HK-2 (cell line): Measurements from ENCODE around the gene MB21D2.
"Not testable (repeated sequence)": the region's sequence is repeated elsewhere in the genome, so short reads cannot be mapped to it uniquely, and the experiment has no call there.

ENCODE experiments used
- DNase-seq: peaks from one replicate; pipeline ENCODE4 v3.0.0-alpha.2; 2018; ENCODE audit not compliant: unreplicated experiment

The MB21D2 gene

GRCh38 chr3:192917404-192918274 lies at the start of gene MB21D2:
TSS of gene MB21D2 (minus strand) at chr3:192917856. CDS start at chr3:192917840, 16 bp downstream.
- DNase-seq, result peak; percentile 90

- not testable (repeated sequence) for DNase-seq
Measured at GRCh38 chr3:192964959-192965719, 47.5 kb upstream of the MB21D2 start.

GRCh38 chr3:192959773-192960172 lies 42.1 kb upstream of the MB21D2 start:
- no peak for DNase-seq

GRCh38 chr3:192958219-192958872 lies 40.7 kb upstream of the MB21D2 start:
- DNase-seq, result no peak

- DNase-seq, result no peak
Measured at GRCh38 chr3:192957441-192958021, 39.9 kb upstream of the MB21D2 start.

GRCh38 chr3:192953926-192954325 lies 36.3 kb upstream of the MB21D2 start:
- no peak for DNase-seq

GRCh38 chr3:192947421-192947820 lies 29.8 kb upstream of the MB21D2 start:
- DNase-seq, result no peak

GRCh38 chr3:192943393-192943792 lies 25.7 kb upstream of the MB21D2 start:
- no peak for DNase-seq

GRCh38 chr3:192942625-192943024 lies 25.0 kb upstream of the MB21D2 start:
- no peak for DNase-seq

- DNase-seq, result no peak
Measured at GRCh38 chr3:192940129-192940528, 22.5 kb upstream of the MB21D2 start.

GRCh38 chr3:192935441-192935840 lies 17.8 kb upstream of the MB21D2 start:
- DNase-seq, result no peak

GRCh38 chr3:192933779-192934460 lies 16.3 kb upstream of the MB21D2 start:
- DNase-seq, result no peak

- no peak for DNase-seq
Measured at GRCh38 chr3:192933259-192933658, 15.6 kb upstream of the MB21D2 start.

- DNase-seq, result no peak
Measured at GRCh38 chr3:192931825-192932224, 14.2 kb upstream of the MB21D2 start.

GRCh38 chr3:192930577-192930976 lies 12.9 kb upstream of the MB21D2 start:
- DNase-seq, result no peak

GRCh38 chr3:192929755-192930547 lies 12.3 kb upstream of the MB21D2 start:
- no peak for DNase-seq

- DNase-seq, result no peak
Measured at GRCh38 chr3:192929146-192929545, 11.5 kb upstream of the MB21D2 start.

GRCh38 chr3:192928720-192929119 lies 11.1 kb upstream of the MB21D2 start:
- no peak for DNase-seq

GRCh38 chr3:192928016-192928415 lies 10.4 kb upstream of the MB21D2 start:
- no peak for DNase-seq

- DNase-seq, result no peak
Measured at GRCh38 chr3:192927016-192927415, 9.4 kb upstream of the MB21D2 start.

- DNase-seq, result no peak
Measured at GRCh38 chr3:192923731-192924130, 6.1 kb upstream of the MB21D2 start.
